ENCODE measurements around the gene MOAP1.
"Not testable (repeated sequence)": the region's sequence is repeated elsewhere in the genome, so short reads cannot be mapped to it uniquely, and the experiment has no call there.

The MOAP1 gene

DNA sequence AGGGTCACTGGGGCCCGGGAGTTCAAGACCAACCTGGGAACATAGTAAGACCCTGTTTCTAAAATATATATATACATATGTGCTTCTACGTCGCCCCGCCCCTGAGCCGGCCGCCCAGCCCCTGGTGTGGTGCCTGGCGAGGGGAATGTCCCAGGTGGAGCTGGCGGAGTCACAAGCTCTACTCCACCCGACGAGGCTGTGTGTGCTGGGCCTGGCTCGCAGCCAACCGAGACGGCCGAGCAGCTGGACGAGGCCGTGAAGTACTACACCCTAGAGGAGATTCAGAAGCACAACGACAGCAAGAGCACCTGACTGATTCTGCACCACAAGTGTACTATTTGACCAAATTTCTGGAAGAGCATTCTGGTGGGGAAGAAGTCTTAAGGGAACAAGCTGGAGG, 46.8 kb downstream of the MOAP1 start:
- no peak for DNase-seq (ENCODE audit: low spot score)
- in situ Hi-C loops (cut with MboI; ENCODE audit: low pct_unique_long_range_greater_than_20kb, low sequenced_read_pairs, unreplicated experiment) = loop anchor here (10.0 kb wide), 1 partner anchor 183 kb away; no protein-coding TSS in a partner anchor
- TF ChIP-seq CTCF (IDR thresholded peaks at IDR 0.05; ENCODE audit: extremely low read depth, insufficient read depth, missing control alignments) = no peak

- in situ Hi-C loops (cut with MboI; ENCODE audit: low pct_unique_long_range_greater_than_20kb, low sequenced_read_pairs, unreplicated experiment) = loop anchor here (10.0 kb wide), 1 partner anchor 182 kb away; no protein-coding TSS in a partner anchor
- not testable (repeated sequence) for DNase-seq (ENCODE audit: low spot score)
Observed at GRCh38 chr14:93136508-93136907, 48.2 kb downstream of the MOAP1 start.

- in situ Hi-C loops (cut with MboI; ENCODE audit: low pct_unique_long_range_greater_than_20kb, low sequenced_read_pairs, unreplicated experiment) = loop anchor here (10.0 kb wide), 1 partner anchor 181 kb away; no protein-coding TSS in a partner anchor
- TF ChIP-seq CTCF (IDR thresholded peaks at IDR 0.05; ENCODE audit: extremely low read depth, insufficient read depth, missing control alignments) = no peak
- no peak for DNase-seq (ENCODE audit: low spot score)
Observed at GRCh38 chr14:93136009-93136408, 48.7 kb downstream of the MOAP1 start.

- in situ Hi-C loops (cut with MboI; ENCODE audit: low pct_unique_long_range_greater_than_20kb, low sequenced_read_pairs, unreplicated experiment) = loop anchor here (10.0 kb wide), 1 partner anchor 181 kb away; no protein-coding TSS in a partner anchor
- TF ChIP-seq CTCF (IDR thresholded peaks at IDR 0.05; ENCODE audit: extremely low read depth, insufficient read depth, missing control alignments) = no peak
- DNase-seq (ENCODE audit: low spot score) = no peak
Observed at GRCh38 chr14:93135399-93135798, 49.3 kb downstream of the MOAP1 start.

DNA sequence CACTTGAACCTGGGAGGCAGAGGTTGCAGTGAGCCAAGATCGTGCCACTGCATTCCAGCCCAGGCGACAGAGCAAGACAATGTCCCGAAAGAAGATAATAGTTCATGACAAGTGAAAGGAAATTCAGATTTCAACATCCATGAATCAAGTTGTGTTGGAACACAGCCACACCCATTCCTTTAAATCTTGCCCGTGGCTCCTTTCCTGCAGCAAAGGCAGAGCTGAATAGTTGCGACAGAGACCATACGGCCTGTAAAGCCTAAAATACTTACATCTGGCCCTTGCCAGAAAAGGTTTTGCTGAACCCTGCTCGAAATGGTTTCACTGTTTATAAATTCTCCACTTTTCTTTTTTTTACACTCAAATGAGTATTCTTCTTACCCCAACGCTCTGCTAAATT, 51.2 kb downstream of the MOAP1 start:
- in situ Hi-C loops (cut with MboI; ENCODE audit: low pct_unique_long_range_greater_than_20kb, low sequenced_read_pairs, unreplicated experiment) = loop anchor here (10.0 kb wide), 1 partner anchor 179 kb away; no protein-coding TSS in a partner anchor
- TF ChIP-seq CTCF (IDR thresholded peaks at IDR 0.05; ENCODE audit: extremely low read depth, insufficient read depth, missing control alignments) = no peak
- DNase-seq (ENCODE audit: low spot score) = no peak

- in situ Hi-C loops (cut with MboI; ENCODE audit: low pct_unique_long_range_greater_than_20kb, low sequenced_read_pairs, unreplicated experiment) = loop anchor here (10.0 kb wide), 1 partner anchor 178 kb away; no protein-coding TSS in a partner anchor
Observed at GRCh38 chr14:93132472-93133065, 52.1 kb downstream of the MOAP1 start.

More at GRCh38 chr14:93132472-93133065, 52.1 kb downstream of the MOAP1 start:
- TF ChIP-seq CTCF (IDR thresholded peaks at IDR 0.05; ENCODE audit: extremely low read depth, insufficient read depth, missing control alignments) = peak; percentile 43
- peak; percentile 63 for DNase-seq (ENCODE audit: low spot score)
